Neural progenitor cell (in vitro differentiated cells): ENCODE data around the gene POU6F1.

Experiments
- CTCF ChIP-seq: fragments of 200-600 bp; sonication (generic); IDR thresholded peaks from 2 replicates; pipeline ENCODE4 v1.5.1; 2017; ENCODE audit warnings: antibody characterized with exemption, mild to moderate bottlenecking
- EZH2 ChIP-seq: fragments of 200-600 bp; sonication (generic); IDR thresholded peaks from 2 replicates; pipeline ENCODE4 v1.6.1; 2017; ENCODE audit warnings: antibody characterized with exemption, mild to moderate bottlenecking, moderate library complexity

GRCh38 chr12:51187370-51187987 lies 30.4 kb downstream of the POU6F1 start:
- TF ChIP-seq CTCF: no peak
- no peak for TF ChIP-seq EZH2
